H1 (cell line): ENCODE results near the gene STT3B. TPM values are rescaled to one million over a fixed set of nuclear protein-coding genes. Genes with fewer than 3 reads are reported as not detected.

Experiments
- CTCF ChIA-PET: fragments of 300-600 bp; sonication (Branson Sonifier 250); formaldehyde crosslinking; loops from one replicate; lab custom pipeline; 2021; ENCODE audit not compliant: partially characterized antibody; lab: Charles Lee
- POLR2A ChIA-PET: fragments of 300-600 bp; sonication (Branson Sonifier 250); formaldehyde crosslinking; loops from one replicate; lab custom pipeline; 2021; ENCODE audit warnings: inconsistent platforms; ENCODE audit not compliant: partially characterized antibody; lab: Charles Lee
- DNase-seq, 2 experiments: peaks; one replicate each; pipeline versions ENCODE4 v3.0.0 to v3.0.0-alpha.2; 2010 to 2022; ENCODE audit warnings: low spot score in 2 of 2, low read depth in 1 of 2, mixed read lengths in 1 of 2
- FAIRE-seq: peaks from 2 replicates; lab custom pipeline; 2011; peaks lifted over from hg19 to GRCh38; lab: Jason Lieb, UNC
- H2AFZ ChIP-seq: 2 replicates; pipeline ENCODE4 v1.8.1; 2012; ENCODE audit warnings: low read length, inconsistent platforms
- H2AK5ac ChIP-seq: 2 replicates; pipeline ENCODE4 v1.6.1; 2013; ENCODE audit warnings: low read depth, low read length
- H2BK120ac ChIP-seq: replicated peaks from 2 replicates; pipeline ENCODE3; 2013; ENCODE audit warnings: low read depth, low read length, inconsistent platforms
- H2BK12ac ChIP-seq: 2 replicates; pipeline ENCODE4 v1.6.1; 2013; ENCODE audit warnings: low read depth, low read length
- H2BK15ac ChIP-seq: 2 replicates; pipeline ENCODE4 v1.6.1; 2013; ENCODE audit warnings: low read length
- H2BK20ac ChIP-seq: 2 replicates; pipeline ENCODE4 v1.6.1; 2013; ENCODE audit warnings: low read length
- H2BK5ac ChIP-seq: 2 replicates; pipeline ENCODE4 v1.6.1; 2013; ENCODE audit warnings: low read depth, low read length
- H3K14ac ChIP-seq: 2 replicates; pipeline ENCODE4 v1.6.1; 2013; ENCODE audit warnings: inconsistent platforms; ENCODE audit not compliant: insufficient read length
- H3K18ac ChIP-seq: 2 replicates; pipeline ENCODE4 v1.6.1; 2013; ENCODE audit warnings: low read length; ENCODE audit errors: extremely low read depth
- H3K23ac ChIP-seq: 2 replicates; pipeline ENCODE4 v1.6.1; 2013; ENCODE audit warnings: inconsistent platforms; ENCODE audit not compliant: insufficient read length
- H3K23me2 ChIP-seq: 2 replicates; pipeline ENCODE4 v1.6.1; 2013; ENCODE audit warnings: low read depth, low read length
- H3K27ac ChIP-seq: 2 replicates; pipeline ENCODE4 v1.6.1; 2011; ENCODE audit warnings: low read depth, low read length, inconsistent platforms
- H3K27me3 ChIP-seq, 4 experiments: replicated peaks in 1 of 4; 1 replicate in 1 of 4; 2 replicates in 3 of 4; pipeline versions ENCODE4 v1.6.1 to v1.8.1; 2011 to 2013; ENCODE audit warnings: low read length in 3 of 4, mild to moderate bottlenecking in 3 of 4, inconsistent platforms in 2 of 4, mixed read lengths in 2 of 4, moderate library complexity in 1 of 4; ENCODE audit not compliant: control insufficient read depth in 3 of 4, insufficient read depth in 3 of 4; ENCODE audit errors: extremely low read depth in 1 of 4
- H3K36me3 ChIP-seq, 4 experiments: 2 replicates each; pipeline versions ENCODE4 v1.6.1 to v1.8.1; 2011 to 2013; ENCODE audit warnings: mild to moderate bottlenecking in 4 of 4, low read length in 3 of 4, moderate library complexity in 2 of 4, control low read depth in 1 of 4, inconsistent platforms in 1 of 4; ENCODE audit not compliant: insufficient read depth in 4 of 4, control insufficient read depth in 2 of 4
- H3K4ac ChIP-seq: replicated peaks from 2 replicates; pipeline ENCODE3; 2013; ENCODE audit warnings: low read length, low read depth, mixed read lengths, inconsistent platforms; ENCODE audit not compliant: insufficient read length
- H3K4me1 ChIP-seq, 4 experiments: replicated peaks in 1 of 4; 1 replicate in 1 of 4; 2 replicates in 3 of 4; pipeline versions ENCODE4 v1.6.1 to v1.8.1; 2011 to 2013; ENCODE audit warnings: low read length in 3 of 4, inconsistent platforms in 2 of 4, mixed read lengths in 1 of 4; ENCODE audit not compliant: insufficient read depth in 4 of 4, control insufficient read depth in 3 of 4
- H3K4me2 ChIP-seq, 2 experiments: 2 replicates each; pipeline versions ENCODE4 v1.6.1 to v1.8.1; 2011 to 2013; ENCODE audit warnings: low read depth in 2 of 2, low read length in 2 of 2, control low read depth in 1 of 2, inconsistent platforms in 1 of 2, mild to moderate bottlenecking in 1 of 2; ENCODE audit not compliant: insufficient read depth in 1 of 2
- H3K4me3 ChIP-seq, 4 experiments: fragments of 200-600, 300-600 bp in 1 of 4; sonication (generic), shearing (Covaris generic), sonication (Bioruptor Twin) in 1 of 4; 2 replicates each; pipeline versions ENCODE4 v1.5.1 to v1.8.1; 2011 to 2016; ENCODE audit warnings: low read length in 4 of 4, low read depth in 3 of 4, control low read depth in 2 of 4, inconsistent platforms in 2 of 4, mild to moderate bottlenecking in 2 of 4, mixed read lengths in 1 of 4, moderate library complexity in 1 of 4; ENCODE audit not compliant: insufficient read depth in 2 of 4; ENCODE audit errors: extremely low read depth in 1 of 4
- H3K56ac ChIP-seq: replicated peaks from 2 replicates; pipeline ENCODE3; 2013; ENCODE audit warnings: low read depth, mild to moderate bottlenecking, mixed read lengths, low read length, inconsistent platforms; ENCODE audit not compliant: insufficient read length
- H3K79me1 ChIP-seq: 2 replicates; pipeline ENCODE4 v1.6.1; 2013; ENCODE audit warnings: low read depth, low read length, control low read depth
- H3K79me2 ChIP-seq, 2 experiments: 2 replicates each; pipeline versions ENCODE4 v1.6.1 to v1.8.1; 2012 to 2013; ENCODE audit warnings: low read length in 2 of 2, mild to moderate bottlenecking in 2 of 2, inconsistent platforms in 1 of 2; ENCODE audit not compliant: insufficient read depth in 2 of 2, control insufficient read depth in 1 of 2
- H3K9ac ChIP-seq, 4 experiments: replicated peaks in 1 of 4; 1 replicate in 1 of 4; 2 replicates in 3 of 4; pipeline versions ENCODE4 v1.6.1 to v1.8.1; 2011 to 2013; ENCODE audit warnings: low read depth in 3 of 4, low read length in 3 of 4, control low read depth in 2 of 4, mild to moderate bottlenecking in 2 of 4, moderate library complexity in 2 of 4, inconsistent platforms in 1 of 4; ENCODE audit errors: extremely low read depth in 1 of 4
- H3K9me3 ChIP-seq, 2 experiments: 2 replicates each; pipeline versions ENCODE4 v1.6.1 to v1.8.1; 2012 to 2013; ENCODE audit warnings: mild to moderate bottlenecking in 2 of 2, moderate library complexity in 2 of 2, control low read depth in 1 of 2, inconsistent platforms in 1 of 2, low read depth in 1 of 2, low read length in 1 of 2, mixed read lengths in 1 of 2; ENCODE audit not compliant: insufficient read depth in 2 of 2
- H4K20me1 ChIP-seq, 2 experiments: replicated peaks in 1 of 2; 2 replicates each; pipeline versions ENCODE3 to v1.8.1; 2011 to 2013; ENCODE audit warnings: inconsistent platforms in 2 of 2, low read length in 2 of 2, mild to moderate bottlenecking in 1 of 2; ENCODE audit not compliant: insufficient read depth in 2 of 2, control insufficient read depth in 1 of 2
- H4K5ac ChIP-seq: 2 replicates; pipeline ENCODE4 v1.6.1; 2013; ENCODE audit warnings: low read length, low read depth, mixed read lengths, inconsistent platforms; ENCODE audit not compliant: insufficient read length
- H4K8ac ChIP-seq: 2 replicates; pipeline ENCODE4 v1.8.0; 2013; ENCODE audit warnings: mild to moderate bottlenecking, moderate library complexity, low read length, inconsistent platforms; ENCODE audit not compliant: insufficient read depth; ENCODE audit errors: extremely low read depth
- H4K91ac ChIP-seq: replicated peaks from 2 replicates; pipeline ENCODE3; 2013; ENCODE audit warnings: low read length, mixed read lengths, inconsistent platforms; ENCODE audit not compliant: insufficient read length
- ASH2L ChIP-seq: fragments of 200-600, 300-600 bp; sonication (generic); IDR thresholded peaks from one replicate; pipeline ENCODE4 v1.7.1; 2017; ENCODE audit warnings: low read length
- CBX5 ChIP-seq: fragments of 300-800, 300-1000 bp; sonication (generic); IDR thresholded peaks from 2 replicates; pipeline ENCODE4 v1.7.1; 2016; ENCODE audit warnings: antibody characterized with exemption, low read length, low read depth
- CEBPB ChIP-seq: IDR thresholded peaks from 2 replicates; pipeline ENCODE4 v1.6.1; 2012; ENCODE audit warnings: low read depth, low read length
- CTBP2 ChIP-seq: IDR thresholded peaks from 2 replicates; pipeline ENCODE4 v1.7.0; 2011; ENCODE audit warnings: borderline replicate concordance, mild to moderate bottlenecking, moderate library complexity, mixed read lengths, low read length; ENCODE audit not compliant: insufficient read depth, insufficient read length
- PHF8 ChIP-seq: fragments of 200-600 bp; sonication (generic); conservative IDR thresholded peaks from 2 replicates; pipeline ENCODE4 v1.7.1; 2012; ENCODE audit warnings: low read depth, mild to moderate bottlenecking, inconsistent platforms, low read length, moderate library complexity
- POLR2A ChIP-seq, 2 experiments: IDR thresholded peaks; 1 replicate in 1 of 2; 2 replicates in 1 of 2; pipeline ENCODE4 v1.6.1; 2011; ENCODE audit warnings: low read depth in 2 of 2, low read length in 2 of 2, mild to moderate bottlenecking in 2 of 2; ENCODE audit errors: control extremely low read depth in 1 of 2
- RNF2 ChIP-seq: fragments of 200-900, 300-1000 bp; sonication (generic); IDR thresholded peaks from 2 replicates; pipeline ENCODE4 v1.7.1; 2016; ENCODE audit warnings: borderline replicate concordance, low read depth, mild to moderate bottlenecking, antibody characterized with exemption, low read length; ENCODE audit not compliant: poor library complexity, severe bottlenecking; ENCODE audit errors: missing control alignments
- SRF ChIP-seq: IDR thresholded peaks from 2 replicates; pipeline ENCODE4 v1.6.1; 2011; ENCODE audit warnings: mild to moderate bottlenecking, low read depth, low read length, moderate library complexity
- TAF1 ChIP-seq: IDR thresholded peaks from 2 replicates; pipeline ENCODE4 v1.6.1; 2011; ENCODE audit warnings: mild to moderate bottlenecking, low read depth, low read length
- TBP ChIP-seq: IDR thresholded peaks from 2 replicates; pipeline ENCODE4 v1.6.1; 2011; ENCODE audit warnings: low read depth, low read length, improper control_type of control experiment
- TCF12 ChIP-seq: IDR thresholded peaks from 2 replicates; pipeline ENCODE4 v1.6.1; 2011; ENCODE audit warnings: low read depth, mild to moderate bottlenecking, low read length
- TEAD4 ChIP-seq: IDR thresholded peaks from 2 replicates; pipeline ENCODE4 v1.6.1; 2012; ENCODE audit warnings: low read depth, low read length, inconsistent platforms, mixed read lengths
- USF2 ChIP-seq: IDR thresholded peaks from 2 replicates; pipeline ENCODE4 v1.6.1; 2011; ENCODE audit warnings: low read length, improper control_type of control experiment
- YY1 ChIP-seq: IDR thresholded peaks from 2 replicates; pipeline ENCODE4 v1.6.1; 2011; ENCODE audit warnings: low read depth, mild to moderate bottlenecking, low read length
- WGBS, 2 experiments: shearing (Covaris generic) in 1 of 2; methylation state at CpG; one replicate each; pipeline versions ENCODE4 v1.1.6 to v1.1.7; 2013 to 2015; ENCODE audit warnings: low lambda C conversion rate in 2 of 2, mixed read lengths in 2 of 2, inconsistent platforms in 1 of 2, low coverage in 1 of 2, missing lambda C conversion rate in 1 of 2; ENCODE audit not compliant: insufficient replicate concordance in 2 of 2, insufficient coverage in 1 of 2, insufficient read length in 1 of 2; ENCODE audit errors: extremely low coverage in 1 of 2, missing lambda C conversion rate in 1 of 2; 5-methylcytosine and 5-hydroxymethylcytosine counted together
- polyA plus RNA-seq, 7 experiments: library from polyadenylated mRNA; depleted of rRNA in 3 of 7; stranded (reverse) in 5 of 7; unstranded in 2 of 7; fragments of >200 nt in 5 of 7; fragments of 200-250 nt in 2 of 7; gene quantifications; 1 replicate in 5 of 7; 2 replicates in 1 of 7; 4 replicates in 1 of 7; pipeline versions ENCODE4 v1.2.1 to v1.2.3, GENCODE V29; 2011 to 2013; ENCODE audit warnings: missing spikeins in 2 of 7, mixed read lengths in 2 of 7
- total RNA-seq: library from RNA; stranded (reverse); fragmentation: NEBNext Ultra II Directional; extraction: Animal tissue kit (Norgen Biotek cat#: 25700); gene quantifications from 2 replicates; pipeline ENCODE4 v1.2.1, GENCODE V29; 2021

The STT3B gene
- total and polyA plus RNA-seq, 2 of the 8 experiments (the other 6 are each of a cell fraction or from before 2014, with no cell fraction given), result 43.5 to 134 TPM

GRCh38 chr3:31529421-31529820 lies 3.3 kb upstream of the STT3B start:
- Histone ChIP-seq H2AK5ac (no peak overlapping the region), H2BK5ac (no peak overlapping the region), H3K4me2 (no peak overlapping the region), H3K14ac (no peak overlapping the region), H3K4me3 (no peak overlapping the region), H3K79me2 (peaks cover 5 to 21% of the 10 kb centered on the region in 2 experiments; a peak in 3 of 4 replicates), H3K36me3 (no peaks in the 10 kb centered on the region), H3K27ac (no peak overlapping the region), H2AFZ (no peak overlapping the region), H2BK120ac (no peak overlapping the region), H3K27me3 (no peaks in the 10 kb centered on the region), H3K9ac (no peak overlapping the region), H2BK12ac (no peak overlapping the region), H4K5ac (no peak overlapping the region), H3K4me1 (peaks cover 0 to 6% (median 0%) of the 10 kb centered on the region in 4 experiments; a peak in 1 of 7 replicates), H4K8ac (no peak overlapping the region), H3K23ac (no peak overlapping the region), H3K4ac (no peak overlapping the region), H3K79me1 (no peaks in the 10 kb centered on the region), H2BK20ac (no peak overlapping the region), H3K23me2 (no peaks in the 10 kb centered on the region), H3K18ac (no peak overlapping the region), H3K9me3 (no peaks in the 10 kb centered on the region), H4K91ac (no peak overlapping the region), H2BK15ac (no peak overlapping the region), H4K20me1 (peaks cover 2 to 5% of the 10 kb centered on the region in 2 experiments), H3K56ac (no peak overlapping the region)
- FAIRE-seq (no peak), DNase-seq (no peak)
- ChIA-PET POLR2A (interaction anchor here (1.1 kb wide), 1 partner anchor 10 kb away, joined by 4 read pairs; no protein-coding TSS in a partner anchor), CTCF (no interaction called here)
- 75% methylated on average over 1 of the region's 1 CpG; no CpG with 5 or more reads in 1 of the 2 experiments for WGBS, 2 experiments
- TF ChIP-seq SRF, result no peak
- no peak for TF ChIP-seq ASH2L
- TF ChIP-seq CTBP2, result no peak
- TF ChIP-seq YY1, result no peak
- TF ChIP-seq CEBPB, result no peak
- no peak for TF ChIP-seq PHF8
- no peak for TF ChIP-seq TCF12
- no peak for TF ChIP-seq TBP
- TF ChIP-seq TAF1, result no peak
- TF ChIP-seq POLR2A (IDR thresholded peaks at IDR 0.05; ENCODE audit: control extremely low read depth in 1 of 2, low read depth in 2 of 2, low read length in 2 of 2), result no peak
- TF ChIP-seq USF2, result no peak
- TF ChIP-seq TEAD4, result no peak
- no peak for TF ChIP-seq RNF2
- TF ChIP-seq CBX5, result no peak
